Activated CD4-positive, alpha-beta T cell treated with anti-CD3 and anti-CD28 coated beads, Interleukin-2, Interleukin-4, amounts not matched to agents 100 ng/mL and 50 ng/mL, durations not matched to agents 16 hours and 8 hours (primary cell): ENCODE measurements around the gene TELO2.
A peak's percentile ranks its signal among the peaks of the same experiment; 100 is the strongest.

Source experiments
- DNase-seq: peaks from one replicate; pipeline ENCODE4 v3.0.0-alpha.2; 2020; ENCODE audit warnings: low spot score

Gene TELO2

GRCh38 chr16:1537138-1537577 is 44.0 kb downstream of the TELO2 start:
- DNase-seq = no peak

GRCh38 chr16:1537763-1538289 is 44.7 kb downstream of the TELO2 start:
- DNase-seq = no peak

- no peak for DNase-seq
Measured at GRCh38 chr16:1538804-1539520, 45.8 kb downstream of the TELO2 start.

- no peak for DNase-seq
Measured at GRCh38 chr16:1539720-1540555, 46.8 kb downstream of the TELO2 start.

GRCh38 chr16:1540556-1540855 is 47.3 kb downstream of the TELO2 start:
- DNase-seq = no peak

GRCh38 chr16:1541293-1542165 is 48.4 kb downstream of the TELO2 start:
- DNase-seq = no peak

- no peak for DNase-seq
Measured at GRCh38 chr16:1542166-1542500, 49.0 kb downstream of the TELO2 start.

- no peak for DNase-seq
Measured at GRCh38 chr16:1542533-1542932, 49.4 kb downstream of the TELO2 start.

GRCh38 chr16:1543085-1543896 is 50.1 kb downstream of the TELO2 start:
- peak; percentile 52 for DNase-seq

GRCh38 chr16:1545044-1546040 is 52.2 kb downstream of the TELO2 start:
- DNase-seq = no peak

- no peak for DNase-seq
Measured at GRCh38 chr16:1546430-1546829, 53.3 kb downstream of the TELO2 start.

- no peak for DNase-seq
Measured at GRCh38 chr16:1548233-1548632, 55.1 kb downstream of the TELO2 start.

GRCh38 chr16:1548727-1549126 is 55.6 kb downstream of the TELO2 start:
- DNase-seq = no peak

- no peak for DNase-seq
Measured at GRCh38 chr16:1550069-1550468, 56.9 kb downstream of the TELO2 start.

GRCh38 chr16:1550696-1551095 is 57.5 kb downstream of the TELO2 start:
- DNase-seq = no peak

GRCh38 chr16:1551166-1551565 is 58.0 kb downstream of the TELO2 start:
- DNase-seq = no peak

- no peak for DNase-seq
Measured at GRCh38 chr16:1552129-1552528, 59.0 kb downstream of the TELO2 start.

GRCh38 chr16:1553946-1554825 is 61.0 kb downstream of the TELO2 start:
- no peak for DNase-seq

- DNase-seq = no peak
Measured at GRCh38 chr16:1554826-1555445, 61.8 kb downstream of the TELO2 start.
